HG03439 (cell line): ENCODE data around the gene CTNNA1.

Experiments used
- ATAC-seq: cut with Tn5 transposase; IDR thresholded peaks from one replicate; pipeline ENCODE4 v1.9.1; 2021; ENCODE audit warnings: mild to moderate bottlenecking, moderate library complexity; ENCODE audit not compliant: unreplicated experiment

Gene CTNNA1

GRCh38 chr5:138946831-138947560 lies 193.8 kb downstream of the CTNNA1 start:
- ATAC-seq: no peak

- ATAC-seq: no peak
Measured at GRCh38 chr5:138947780-138948179, 194.6 kb downstream of the CTNNA1 start.

GRCh38 chr5:138948471-138949222 lies 195.4 kb downstream of the CTNNA1 start:
- ATAC-seq: no peak

GRCh38 chr5:138949223-138949574 lies 196.0 kb downstream of the CTNNA1 start:
- no peak for ATAC-seq

GRCh38 chr5:138949988-138950387 lies 196.8 kb downstream of the CTNNA1 start:
- ATAC-seq: no peak

- no peak for ATAC-seq
Measured at GRCh38 chr5:138950421-138951031, 197.3 kb downstream of the CTNNA1 start.

DNA sequence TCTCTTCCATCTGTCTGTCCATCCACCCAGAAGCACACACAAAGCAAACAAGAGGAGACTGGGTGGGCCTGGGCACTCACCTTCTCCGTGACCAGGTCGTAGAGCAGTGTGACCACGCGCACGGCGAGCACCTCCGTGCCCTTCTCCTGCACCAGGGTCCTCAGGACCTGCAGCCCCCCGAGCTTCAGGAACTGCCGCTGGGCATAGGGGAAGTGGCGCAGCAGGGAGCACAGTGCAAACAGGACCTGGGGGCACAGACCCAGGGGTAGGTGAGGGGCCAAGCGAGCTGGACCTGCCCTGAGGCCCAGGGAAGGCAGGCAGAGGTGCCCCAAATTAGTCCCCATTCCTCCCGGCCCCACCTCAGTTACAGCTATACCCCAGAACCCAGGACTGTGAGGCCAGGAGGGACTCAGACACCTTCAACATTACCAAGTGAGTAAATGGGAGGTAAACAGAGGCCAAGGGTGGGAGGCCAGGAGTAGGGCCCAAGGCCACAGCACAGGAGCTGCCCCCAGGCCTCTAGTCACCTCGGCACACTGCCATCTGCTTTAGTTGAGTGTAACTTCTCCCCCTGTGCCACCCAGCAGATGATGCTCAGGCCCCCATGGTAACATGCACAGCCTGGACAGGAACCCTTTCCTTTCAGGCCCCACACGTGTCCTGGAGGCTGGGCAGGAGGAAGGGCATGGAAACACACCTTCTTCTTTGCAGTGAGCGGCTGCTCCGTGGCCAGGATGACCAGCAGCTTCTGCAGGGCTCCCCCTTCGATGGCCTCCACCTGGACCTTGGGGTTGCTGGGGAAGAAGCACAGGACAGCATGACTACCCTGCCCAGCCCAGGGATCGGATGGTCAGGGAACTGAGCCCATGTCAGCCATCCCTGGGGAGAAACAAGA lies 198.1 kb downstream of the CTNNA1 start:
- ATAC-seq: no peak

DNA sequence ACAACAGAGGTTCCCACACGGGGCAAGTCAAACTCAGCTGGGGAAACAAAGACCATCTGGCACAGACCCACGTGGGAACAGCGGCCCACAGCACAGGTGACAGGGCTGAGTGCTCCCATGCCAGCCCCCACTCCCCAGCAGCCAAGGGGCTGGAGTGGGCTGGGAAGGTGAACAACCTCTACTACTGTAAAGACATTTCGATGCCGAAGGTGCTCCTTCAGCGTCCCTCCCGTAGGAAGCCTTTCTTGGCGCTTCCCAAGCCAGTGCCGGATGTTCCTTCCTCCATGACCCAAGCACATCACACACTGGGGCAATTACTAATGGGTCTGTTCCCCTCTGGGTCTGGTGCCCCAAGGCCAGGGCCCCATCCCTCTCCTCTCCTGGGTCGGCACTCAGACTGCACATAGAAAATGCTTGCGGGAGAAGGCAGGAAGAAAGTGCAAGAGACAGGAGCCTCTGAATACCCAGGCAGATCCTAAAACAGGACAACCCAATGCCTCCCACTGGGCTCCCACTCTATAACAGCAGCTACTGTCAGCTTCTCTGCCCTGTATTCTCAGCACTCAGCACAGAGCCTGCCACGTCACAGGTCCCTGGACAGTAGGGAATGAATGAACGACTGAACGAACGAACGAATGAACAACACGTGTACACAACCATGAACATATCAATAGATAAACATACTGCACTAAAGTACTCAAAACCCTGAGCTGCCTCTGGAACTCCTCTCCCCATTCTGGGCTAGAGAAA lies 198.9 kb downstream of the CTNNA1 start:
- ATAC-seq: no peak

GRCh38 chr5:138952962-138953361 lies 199.7 kb downstream of the CTNNA1 start:
- no peak for ATAC-seq

DNA sequence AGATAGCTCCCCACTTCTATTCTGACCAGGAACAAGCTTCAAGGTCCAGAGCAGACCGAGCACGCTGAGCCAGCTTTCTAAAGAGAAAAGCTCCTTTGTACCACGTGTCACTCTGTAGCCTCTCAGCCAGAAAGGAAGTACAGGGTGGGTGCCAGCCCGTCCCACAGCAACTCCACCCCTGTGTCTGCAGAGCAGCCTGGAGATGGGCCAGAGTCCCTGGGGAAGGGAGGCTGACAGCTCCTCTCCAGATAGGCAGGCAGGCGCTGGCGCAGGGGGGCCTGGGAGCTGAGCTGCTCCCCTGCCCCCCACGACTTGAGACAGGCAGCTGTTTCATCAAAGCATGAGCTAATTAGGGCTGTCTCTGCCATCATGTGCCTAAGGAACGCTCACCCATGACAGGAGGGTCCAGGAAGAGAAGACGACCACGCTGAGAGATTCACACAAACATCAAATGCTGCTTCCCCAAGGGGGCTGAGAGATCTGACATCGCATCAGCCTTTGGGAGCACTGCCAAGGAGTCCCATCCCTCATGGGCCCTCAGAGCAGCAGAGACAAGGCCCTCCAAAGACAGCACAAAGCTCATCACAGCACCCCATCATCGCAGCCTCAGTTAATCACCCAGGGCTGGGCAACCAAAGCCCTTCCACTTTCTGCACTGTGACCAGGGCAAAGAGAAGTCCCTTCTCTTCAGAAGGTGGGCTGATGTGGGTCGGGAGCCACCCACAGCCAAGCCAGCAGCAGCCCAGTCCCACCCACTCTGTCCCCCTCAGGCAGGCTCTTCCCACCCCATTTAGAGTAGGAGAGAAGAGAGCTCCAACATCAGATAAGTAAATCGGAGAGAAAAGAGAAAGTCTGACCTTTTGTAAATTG lies 200.4 kb downstream of the CTNNA1 start:
- ATAC-seq: no peak

- no peak for ATAC-seq
Measured at GRCh38 chr5:138954257-138955012, 201.2 kb downstream of the CTNNA1 start.

DNA sequence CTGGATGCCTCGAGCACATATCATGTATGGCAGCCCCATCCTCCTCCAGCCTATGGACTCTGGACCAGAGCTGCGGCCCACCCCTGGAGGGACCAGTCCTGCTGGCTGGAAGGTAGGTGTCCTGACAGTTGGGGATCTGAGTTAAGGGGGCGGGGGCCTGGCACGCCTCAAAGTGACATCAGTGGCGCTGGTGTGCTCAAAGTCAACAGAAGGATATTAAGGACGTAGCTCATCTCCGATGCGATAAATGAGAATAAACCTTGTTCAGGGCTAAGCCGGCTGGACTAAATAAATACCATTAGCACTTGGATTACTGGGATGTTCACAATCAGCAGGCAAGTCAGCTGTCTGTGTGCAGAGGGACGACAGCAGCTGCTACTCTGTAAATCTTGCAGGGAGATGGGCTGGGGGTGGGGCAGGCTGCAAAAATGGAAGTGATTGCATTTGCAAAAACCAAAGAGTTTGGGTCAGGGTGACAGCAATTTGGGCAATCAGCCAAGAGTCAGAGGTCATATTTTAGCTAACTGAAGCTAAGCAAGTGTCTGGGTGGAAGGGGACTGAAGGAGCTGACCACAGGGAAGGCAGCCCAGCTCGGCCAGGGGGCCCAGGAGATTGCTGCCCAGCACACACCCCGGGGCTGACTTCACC lies 201.9 kb downstream of the CTNNA1 start:
- no peak for ATAC-seq

GRCh38 chr5:138955671-138956295 lies 202.6 kb downstream of the CTNNA1 start:
- ATAC-seq: no peak

GRCh38 chr5:138956801-138957200 lies 203.6 kb downstream of the CTNNA1 start:
- no peak for ATAC-seq

GRCh38 chr5:138960145-138960692 lies 207.0 kb downstream of the CTNNA1 start:
- no peak for ATAC-seq

DNA sequence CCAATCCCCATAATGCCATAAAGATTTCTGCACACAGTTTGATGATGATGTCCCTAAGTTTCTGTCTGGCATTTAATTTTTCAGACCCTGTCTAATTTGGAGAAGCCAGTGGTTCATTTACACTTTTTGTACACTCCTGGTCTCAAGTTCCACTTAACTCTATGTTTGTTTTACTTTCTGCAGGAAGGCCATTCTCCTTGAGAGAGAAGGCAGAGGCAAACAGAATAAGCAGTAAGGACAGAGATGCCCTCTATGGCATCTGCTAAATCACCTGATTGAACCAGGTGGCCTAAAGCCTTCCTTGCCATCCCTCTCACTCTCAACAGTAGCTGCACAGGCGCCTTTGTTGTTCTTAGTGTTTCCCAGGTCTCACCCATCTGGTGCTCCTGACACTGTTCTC lies 208.0 kb downstream of the CTNNA1 start:
- ATAC-seq: no peak

- no peak for ATAC-seq
Measured at GRCh38 chr5:138961729-138962128, 208.5 kb downstream of the CTNNA1 start.
